Neuronal stem cell (in vitro differentiated cells): Measurements from ENCODE around the gene OMD.

ENCODE experiments used
- DNase-seq: peaks from one replicate; pipeline ENCODE4 v3.0.0-alpha.2; 2013; ENCODE audit warnings: low spot score
- H2AFZ ChIP-seq: one replicate; pipeline ENCODE4 v1.6.1; 2013; ENCODE audit warnings: mild to moderate bottlenecking, low read length, inconsistent platforms
- H2AK5ac ChIP-seq: 2 replicates; pipeline ENCODE4 v1.6.1; 2013; ENCODE audit warnings: low read depth, mild to moderate bottlenecking, inconsistent platforms, low read length, moderate library complexity, mixed read lengths
- H2BK120ac ChIP-seq: 2 replicates; pipeline ENCODE4 v1.6.1; 2013; ENCODE audit warnings: low read depth, mild to moderate bottlenecking, inconsistent platforms, low read length, moderate library complexity, mixed read lengths
- H2BK12ac ChIP-seq: one replicate; pipeline ENCODE4 v1.6.1; 2013; ENCODE audit warnings: low read length, inconsistent platforms
- H2BK15ac ChIP-seq: 2 replicates; pipeline ENCODE4 v1.6.1; 2013; ENCODE audit warnings: mild to moderate bottlenecking, low read length, inconsistent platforms, mixed read lengths
- H2BK5ac ChIP-seq: one replicate; pipeline ENCODE4 v1.6.1; 2013; ENCODE audit warnings: inconsistent platforms, mild to moderate bottlenecking, low read length, moderate library complexity
- H3K14ac ChIP-seq: one replicate; pipeline ENCODE4 v1.6.1; 2013; ENCODE audit warnings: low read length, inconsistent platforms
- H3K18ac ChIP-seq: 2 replicates; pipeline ENCODE4 v1.6.1; 2013; ENCODE audit warnings: low read length, inconsistent platforms
- H3K23ac ChIP-seq: 2 replicates; pipeline ENCODE4 v1.6.1; 2013; ENCODE audit warnings: low read depth, mild to moderate bottlenecking, mixed read lengths, low read length, inconsistent platforms; ENCODE audit not compliant: poor library complexity
- H3K27ac ChIP-seq: replicated peaks from 3 replicates; pipeline ENCODE4 v1.5.1; 2013; ENCODE audit warnings: low read length, inconsistent platforms
- H3K27me3 ChIP-seq, 3 experiments: 2 replicates each; pipeline ENCODE4 v1.6.1; 2013; ENCODE audit warnings: low read length in 3 of 3, mild to moderate bottlenecking in 2 of 3, inconsistent platforms in 1 of 3, low read depth in 1 of 3, mixed read lengths in 1 of 3, moderate library complexity in 1 of 3; ENCODE audit not compliant: control insufficient read depth in 3 of 3, insufficient read depth in 3 of 3
- H3K36me3 ChIP-seq, 2 donors: replicated peaks in 1 of 2; 2 replicates each; pipeline ENCODE4 v1.6.1; 2013; ENCODE audit warnings: low read length in 2 of 2; ENCODE audit not compliant: control insufficient read depth in 2 of 2, insufficient read depth in 2 of 2
- H3K4ac ChIP-seq: 2 replicates; pipeline ENCODE4 v1.6.1; 2013; ENCODE audit warnings: inconsistent platforms, mild to moderate bottlenecking, low read length, moderate library complexity
- H3K4me1 ChIP-seq, 2 donors: 1 replicate in 1 of 2; 2 replicates in 1 of 2; pipeline ENCODE4 v1.6.1; 2013; ENCODE audit warnings: low read length in 2 of 2, low read depth in 1 of 2; ENCODE audit not compliant: control insufficient read depth in 2 of 2, insufficient read depth in 1 of 2
- H3K4me2 ChIP-seq: one replicate; pipeline ENCODE4 v1.6.1; 2013; ENCODE audit warnings: mild to moderate bottlenecking, low read length, inconsistent platforms; ENCODE audit not compliant: insufficient read depth, poor library complexity, severe bottlenecking
- H3K4me3 ChIP-seq, 2 donors: 2 replicates each; pipeline ENCODE4 v1.5.1; 2013; ENCODE audit warnings: low read length in 2 of 2, mild to moderate bottlenecking in 2 of 2, inconsistent platforms in 1 of 2, moderate library complexity in 1 of 2
- H3K79me1 ChIP-seq: one replicate; pipeline ENCODE4 v1.6.1; 2013; ENCODE audit warnings: low read depth, mild to moderate bottlenecking, inconsistent platforms, low read length, moderate library complexity
- H3K9ac ChIP-seq: one replicate; pipeline ENCODE4 v1.6.1; 2013; ENCODE audit warnings: mild to moderate bottlenecking, low read depth, low read length, inconsistent platforms; ENCODE audit not compliant: poor library complexity
- H3K9me3 ChIP-seq, 2 donors: replicated peaks in 1 of 2; 2 replicates each; pipeline versions ENCODE3 to v1.6.1; 2013; ENCODE audit warnings: low read length in 2 of 2, mild to moderate bottlenecking in 2 of 2, inconsistent platforms in 1 of 2, low read depth in 1 of 2, mixed read lengths in 1 of 2, moderate library complexity in 1 of 2; ENCODE audit not compliant: control insufficient read depth in 2 of 2, insufficient read depth in 1 of 2
- H4K8ac ChIP-seq: one replicate; pipeline ENCODE4 v1.6.1; 2013; ENCODE audit warnings: low read depth, mild to moderate bottlenecking, inconsistent platforms, low read length, moderate library complexity
- H4K91ac ChIP-seq: one replicate; pipeline ENCODE4 v1.6.1; 2013; ENCODE audit warnings: low read length, low read depth, mild to moderate bottlenecking, inconsistent platforms; ENCODE audit not compliant: poor library complexity
- WGBS, 2 donors: extraction: QIAGEN DNeasy Blood & Tissue Kit; methylation state at CpG; one replicate each; pipeline ENCODE4 v1.1.7; 2013; ENCODE audit warnings: missing lambda C conversion rate in 2 of 2, mixed read lengths in 1 of 2; ENCODE audit not compliant: insufficient read length in 2 of 2, insufficient replicate concordance in 1 of 2; ENCODE audit errors: extremely low coverage in 2 of 2; 5-methylcytosine and 5-hydroxymethylcytosine counted together

OMD gene

GRCh38 chr9:92463984-92464383 is 39.7 kb upstream of the OMD start:
- Histone ChIP-seq H3K23ac (no peak overlapping the region), H3K14ac (no peak overlapping the region), H3K36me3 (no peaks in the 10 kb centered on the region), H2AK5ac (no peak overlapping the region), H3K79me1 (no peaks in the 10 kb centered on the region), H3K27ac (no peak overlapping the region), H3K4ac (no peak overlapping the region), H2BK12ac (no peak overlapping the region), H3K18ac (no peak overlapping the region), H4K8ac (no peak overlapping the region), H3K9me3 (peaks cover 0 to 2% of the 10 kb centered on the region in 2 donors), H3K27me3 (no peaks in the 10 kb centered on the region), H2BK120ac (no peak overlapping the region), H4K91ac (no peak overlapping the region), H3K4me3 (no peak overlapping the region), H2BK15ac (no peak overlapping the region), H3K4me1 (no peaks in the 10 kb centered on the region), H3K9ac (no peak overlapping the region), H2BK5ac (no peak overlapping the region), H2AFZ (no peak overlapping the region), H3K4me2 (no peak overlapping the region)
- no CpG with 5 or more reads among the region's 3 CpGs for WGBS, 2 donors
- no peak for DNase-seq

- Histone ChIP-seq H3K23ac (no peak overlapping the region), H2AK5ac (no peak overlapping the region), H3K18ac (no peak overlapping the region), H4K91ac (no peak overlapping the region), H3K9me3 (peaks cover 0 to 2% of the 10 kb centered on the region in 2 donors), H3K27ac (no peak overlapping the region), H3K27me3 (no peaks in the 10 kb centered on the region), H3K4me1 (no peaks in the 10 kb centered on the region), H3K4ac (no peak overlapping the region), H3K4me2 (no peak overlapping the region), H2BK5ac (no peak overlapping the region), H2BK12ac (no peak overlapping the region), H3K9ac (no peak overlapping the region), H3K14ac (no peak overlapping the region), H4K8ac (no peak overlapping the region), H2BK120ac (no peak overlapping the region), H3K4me3 (no peak overlapping the region), H2BK15ac (no peak overlapping the region), H3K36me3 (no peaks in the 10 kb centered on the region), H3K79me1 (no peaks in the 10 kb centered on the region), H2AFZ (no peak overlapping the region)
- no peak for DNase-seq
These were observed 39.1 kb upstream of the OMD start for GRCh38 chr9:92463387-92463786.

- no peak for DNase-seq
- no peaks in the 10 kb centered on the region for H3K79me1 ChIP-seq
- H2BK15ac ChIP-seq = no peak overlapping the region
- no peaks in the 10 kb centered on the region for H3K36me3 ChIP-seq
- H3K9ac ChIP-seq = no peak overlapping the region
- H3K27ac ChIP-seq = no peak overlapping the region
- no peak overlapping the region for H4K8ac ChIP-seq
- H3K4ac ChIP-seq = no peak overlapping the region
- H3K14ac ChIP-seq = no peak overlapping the region
- no peak overlapping the region for H3K4me2 ChIP-seq
- H2BK5ac ChIP-seq = no peak overlapping the region
- no peak overlapping the region for H3K4me3 ChIP-seq
- H3K23ac ChIP-seq = no peak overlapping the region
- H2BK120ac ChIP-seq = no peak overlapping the region
- H3K27me3 ChIP-seq = no peaks in the 10 kb centered on the region
- no peaks in the 10 kb centered on the region for H3K9me3 ChIP-seq
- no peaks in the 10 kb centered on the region for H3K4me1 ChIP-seq
- no peak overlapping the region for H2BK12ac ChIP-seq
- WGBS, 2 donors = no CpG with 5 or more reads among the region's 4 CpGs
- H2AFZ ChIP-seq = no peak overlapping the region
- H3K18ac ChIP-seq = no peak overlapping the region
- H4K91ac ChIP-seq = no peak overlapping the region
- H2AK5ac ChIP-seq = no peak overlapping the region
These were observed 33.3 kb upstream of the OMD start for GRCh38 chr9:92457576-92457975.

- no peak overlapping the region for H3K27ac ChIP-seq
- no peak overlapping the region for H2AK5ac ChIP-seq
- no peak overlapping the region for H2BK120ac ChIP-seq
- H2BK12ac ChIP-seq = no peak overlapping the region
- no peaks in the 10 kb centered on the region for H3K4me1 ChIP-seq
- H4K91ac ChIP-seq = no peak overlapping the region
- no peak overlapping the region for H3K23ac ChIP-seq
- no peak overlapping the region for H3K4me2 ChIP-seq
- no peak overlapping the region for H2BK5ac ChIP-seq
- H3K27me3 ChIP-seq = no peaks in the 10 kb centered on the region
- no peak overlapping the region for H3K4ac ChIP-seq
- no peak overlapping the region for H3K18ac ChIP-seq
- H3K14ac ChIP-seq = no peak overlapping the region
- no peak for DNase-seq
- no peak overlapping the region for H3K4me3 ChIP-seq
- no peaks in the 10 kb centered on the region for H3K9me3 ChIP-seq
- no peaks in the 10 kb centered on the region for H3K79me1 ChIP-seq
- no CpG with 5 or more reads among the region's 3 CpGs for WGBS, 2 donors
- no peak overlapping the region for H3K9ac ChIP-seq
- no peaks in the 10 kb centered on the region for H3K36me3 ChIP-seq
- H4K8ac ChIP-seq = no peak overlapping the region
- H2BK15ac ChIP-seq = no peak overlapping the region
- H2AFZ ChIP-seq = no peak overlapping the region
These were observed 30.9 kb upstream of the OMD start for GRCh38 chr9:92455217-92455616.
